OCI-LY7 (cell line): Measurements from ENCODE around the gene TMEM250. TPM values are rescaled to one million over a fixed set of nuclear protein-coding genes. Genes with fewer than 3 reads are reported as not detected.

ENCODE experiments used
- BruUV-seq: library from RNA; stranded (reverse); fragments of 400-500 nt; replicated peaks from 2 replicates; lab custom pipeline; 2021; lab: Mats Ljungman, UMichigan
- CTCF ChIA-PET: fragments of 300-600 bp; sonication (Branson Sonifier 250); formaldehyde crosslinking; loops from one replicate; lab custom pipeline; 2022; ENCODE audit warnings: antibody characterized with exemption; ENCODE audit not compliant: unreplicated experiment; lab: Charles Lee
- POLR2A ChIA-PET: fragments of 300-600 bp; sonication (Branson Sonifier 250); formaldehyde crosslinking; loops from one replicate; lab custom pipeline; 2022; ENCODE audit warnings: antibody characterized with exemption; lab: Charles Lee
- DNase-seq: peaks from one replicate; pipeline ENCODE4 v3.0.0-alpha.2; 2015; ENCODE audit warnings: low spot score
- H2AFZ ChIP-seq: fragments of 200-600 bp; sonication (generic), shearing (Covaris generic); 2 replicates; pipeline ENCODE4 v1.6.1; 2014; ENCODE audit warnings: mild to moderate bottlenecking, antibody characterized with exemption, low read length, moderate library complexity
- H3K27ac ChIP-seq: fragments of 200-600 bp; sonication (generic); 2 replicates; pipeline ENCODE4 v1.5.1; 2014; ENCODE audit warnings: mixed run types, low read depth, mild to moderate bottlenecking, moderate library complexity, low read length, inconsistent platforms; ENCODE audit not compliant: poor library complexity, severe bottlenecking
- H3K36me3 ChIP-seq: fragments of 200-600 bp; sonication (generic); 2 replicates; pipeline ENCODE4 v1.6.1; 2014; ENCODE audit warnings: mild to moderate bottlenecking, antibody characterized with exemption, low read length, moderate library complexity, mixed read lengths; ENCODE audit not compliant: insufficient read depth
- H3K4me1 ChIP-seq: fragments of 200-600 bp; sonication (generic); 2 replicates; pipeline ENCODE4 v1.5.1; 2014; ENCODE audit warnings: mild to moderate bottlenecking, low read length; ENCODE audit not compliant: insufficient read depth, poor library complexity, severe bottlenecking
- H3K4me2 ChIP-seq: fragments of 200-600 bp; sonication (generic); 2 replicates; pipeline ENCODE4 v1.6.1; 2014; ENCODE audit warnings: mild to moderate bottlenecking, low read length
- H3K4me3 ChIP-seq: fragments of 200-600 bp; sonication (generic); 2 replicates; pipeline ENCODE4 v1.5.1; 2014; ENCODE audit warnings: mild to moderate bottlenecking, low read depth, low read length; ENCODE audit not compliant: poor library complexity, severe bottlenecking
- H3K79me2 ChIP-seq: fragments of 200-600 bp; sonication (generic); 2 replicates; pipeline ENCODE4 v1.6.1; 2016; ENCODE audit warnings: low read depth, mild to moderate bottlenecking, low read length, moderate library complexity, mixed read lengths; ENCODE audit not compliant: insufficient read depth
- H3K9me2 ChIP-seq: fragments of 200-600 bp; sonication (generic); 2 replicates; pipeline ENCODE4 v1.6.1; 2016; ENCODE audit warnings: mild to moderate bottlenecking, low read length, mixed read lengths; ENCODE audit not compliant: insufficient read depth
- H3K9me3 ChIP-seq: fragments of 200-600 bp; sonication (generic); 2 replicates; pipeline ENCODE4 v1.6.1; 2014; ENCODE audit warnings: mild to moderate bottlenecking, mixed run types, low read length, mixed read lengths
- H4K20me1 ChIP-seq: fragments of 200-600 bp; sonication (generic); 2 replicates; pipeline ENCODE4 v1.6.1; 2014; ENCODE audit warnings: mild to moderate bottlenecking, antibody characterized with exemption, low read length, moderate library complexity, mixed read lengths; ENCODE audit not compliant: insufficient read depth
- EZH2phosphoT487 ChIP-seq: fragments of 200-600 bp; sonication (generic); IDR thresholded peaks from 2 replicates; pipeline ENCODE4 v1.6.1; 2018; ENCODE audit warnings: low read depth, borderline replicate concordance, mild to moderate bottlenecking, mixed run types, antibody characterized with exemption, low read length, moderate library complexity, mixed read lengths
- intact Hi-C: fragments of 100-400 bp; cut with micrococcal nuclease; formaldehyde crosslinking; loops from one replicate; pipeline ENCODE4 v1.10.0; 2022; ENCODE audit not compliant: unreplicated experiment
- total RNA-seq, 2 experiments: library from RNA; depleted of rRNA in 1 of 2; stranded (reverse); fragments of >200 nt in 1 of 2; shearing (Covaris generic) in 1 of 2; gene quantifications; 2 replicates each; pipeline ENCODE4 v1.2.3, GENCODE V29; 2014 to 2022
- TF ChIP-seq, protein P1 (sequence below): fragments of 200-600 bp; sonication (generic); conservative IDR thresholded peaks from 2 replicates; pipeline ENCODE4 v1.5.1; 2014; ENCODE audit warnings: mild to moderate bottlenecking, antibody characterized with exemption, low read length, moderate library complexity, mixed read lengths

TMEM250 gene
- total RNA-seq, 2 experiments from 2014 or later = 51.0 to 53.8 TPM

DNA sequence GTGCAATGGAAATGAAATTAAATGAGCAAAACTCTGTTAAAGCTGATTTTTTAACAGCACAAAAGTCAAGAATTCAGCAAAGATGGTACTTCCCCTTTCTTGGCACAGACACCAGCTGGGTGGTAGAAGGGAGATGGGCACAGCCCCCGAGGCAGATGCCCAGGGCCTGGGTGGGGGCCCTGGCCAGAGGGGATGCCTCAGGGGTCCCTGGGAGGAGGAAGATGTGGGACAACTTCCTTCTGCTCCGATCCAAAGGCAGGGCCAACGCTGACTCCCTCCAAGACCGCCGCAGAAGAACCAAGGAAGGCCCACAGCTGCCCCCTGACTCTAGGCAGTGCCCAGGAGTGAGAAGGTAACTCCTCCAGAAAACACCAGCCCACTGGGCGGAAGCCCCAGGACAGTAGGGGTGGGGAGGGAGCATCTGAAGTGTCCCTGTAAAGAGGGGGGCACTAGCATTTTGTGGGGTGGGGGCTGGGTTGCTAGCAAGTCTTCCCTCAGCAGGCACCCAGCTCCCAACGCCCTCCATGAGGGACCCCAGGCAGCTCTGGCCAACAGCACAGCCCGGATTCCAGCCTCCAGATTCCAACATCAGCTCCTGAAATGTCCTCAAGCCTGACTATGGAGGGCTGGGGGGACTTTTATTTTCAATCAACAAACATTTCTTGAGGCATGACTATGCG, 28.5 kb downstream of the TMEM250 start:
- Histone ChIP-seq H3K36me3 (no peaks in the 10 kb centered on the region), H3K9me3 (no peaks in the 10 kb centered on the region), H3K79me2 (no peaks in the 10 kb centered on the region), H4K20me1 (no peaks in the 10 kb centered on the region), H3K4me3 (no peak overlapping the region), H3K27ac (no peak overlapping the region), H3K9me2 (no peaks in the 10 kb centered on the region), H3K4me1 (peaks cover 14% of the 10 kb centered on the region), H2AFZ (no peak overlapping the region), H3K4me2 (no peak overlapping the region)
- no TSS peak for BruUV-seq
- TF ChIP-seq, protein P1, sequence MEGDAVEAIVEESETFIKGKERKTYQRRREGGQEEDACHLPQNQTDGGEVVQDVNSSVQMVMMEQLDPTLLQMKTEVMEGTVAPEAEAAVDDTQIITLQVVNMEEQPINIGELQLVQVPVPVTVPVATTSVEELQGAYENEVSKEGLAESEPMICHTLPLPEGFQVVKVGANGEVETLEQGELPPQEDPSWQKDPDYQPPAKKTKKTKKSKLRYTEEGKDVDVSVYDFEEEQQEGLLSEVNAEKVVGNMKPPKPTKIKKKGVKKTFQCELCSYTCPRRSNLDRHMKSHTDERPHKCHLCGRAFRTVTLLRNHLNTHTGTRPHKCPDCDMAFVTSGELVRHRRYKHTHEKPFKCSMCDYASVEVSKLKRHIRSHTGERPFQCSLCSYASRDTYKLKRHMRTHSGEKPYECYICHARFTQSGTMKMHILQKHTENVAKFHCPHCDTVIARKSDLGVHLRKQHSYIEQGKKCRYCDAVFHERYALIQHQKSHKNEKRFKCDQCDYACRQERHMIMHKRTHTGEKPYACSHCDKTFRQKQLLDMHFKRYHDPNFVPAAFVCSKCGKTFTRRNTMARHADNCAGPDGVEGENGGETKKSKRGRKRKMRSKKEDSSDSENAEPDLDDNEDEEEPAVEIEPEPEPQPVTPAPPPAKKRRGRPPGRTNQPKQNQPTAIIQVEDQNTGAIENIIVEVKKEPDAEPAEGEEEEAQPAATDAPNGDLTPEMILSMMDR = no peak
- no peak for TF ChIP-seq EZH2phosphoT487
- DNase-seq = no peak
- intact Hi-C loops = no loop called here
- ChIA-PET CTCF (no interaction called here), POLR2A (interaction anchor here (0.7 kb wide), 2 partner anchors 33 to 85 kb away, joined by 3 read pairs; no protein-coding TSS in a partner anchor)

DNA sequence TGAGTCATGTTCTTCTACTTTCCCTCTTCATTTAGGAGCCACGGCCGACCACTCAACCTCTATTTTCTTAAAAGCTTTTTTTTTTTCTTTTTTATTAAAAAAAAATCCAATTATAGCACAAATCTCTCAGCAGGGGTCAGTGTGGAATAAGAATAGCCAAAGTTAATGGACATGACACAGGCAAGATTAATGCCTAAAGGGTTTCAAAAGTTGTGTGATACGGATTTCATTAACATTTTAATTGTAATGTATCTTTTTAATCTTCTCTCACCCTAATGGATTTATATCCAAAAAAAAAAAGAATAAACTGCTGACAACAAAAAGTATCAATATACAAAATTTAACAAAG, 29.0 kb downstream of the TMEM250 start:
- no peak overlapping the region for H3K27ac ChIP-seq
- no peaks in the 10 kb centered on the region for H3K79me2 ChIP-seq
- ChIA-PET POLR2A (interaction anchor here (0.7 kb wide), 2 partner anchors 33 to 86 kb away, joined by 3 read pairs; no protein-coding TSS in a partner anchor), CTCF (no interaction called here)
- no peaks in the 10 kb centered on the region for H3K9me3 ChIP-seq
- TF ChIP-seq, protein P1 = peak; percentile 75
- TF ChIP-seq EZH2phosphoT487 = no peak
- H3K9me2 ChIP-seq = no peaks in the 10 kb centered on the region
- H3K36me3 ChIP-seq = no peaks in the 10 kb centered on the region
- intact Hi-C loops = loop anchor here (1.0 to 2.0 kb wide), 3 partner anchors 29 to 49 kb away; partner anchors contain the start of gene TMEM250
- H2AFZ ChIP-seq = no peak overlapping the region
- peak; percentile 39 for DNase-seq
- H3K4me1 ChIP-seq = peaks cover 14% of the 10 kb centered on the region
- H3K4me3 ChIP-seq = no peak overlapping the region
- BruUV-seq = no TSS peak
- no peaks in the 10 kb centered on the region for H4K20me1 ChIP-seq
- no peak overlapping the region for H3K4me2 ChIP-seq
